NCI-H446 (cell line): ENCODE measurements around the gene CDS2.
"Not testable (repeated sequence)": the region's sequence is repeated elsewhere in the genome, so short reads cannot be mapped to it uniquely, and the experiment has no call there.

Source experiments
- DNase-seq, 2 experiments: peaks; one replicate each; lab custom pipeline; 2025; lab: John Stamatoyannopoulos, UW

Gene CDS2

GRCh38 chr20:5126512-5127203 lies at the start of gene CDS2:
TSS of gene CDS2 (plus strand) at chr20:5127008. CDS start at chr20:5127093, 85 bp downstream.
- peak; percentile 98 to 99 for DNase-seq

- no peak for DNase-seq
Measured at GRCh38 chr20:5077761-5078387, 48.9 kb upstream of the CDS2 start.

GRCh38 chr20:5078399-5078958 lies 48.3 kb upstream of the CDS2 start:
- DNase-seq = no peak

- no peak for DNase-seq
Measured at GRCh38 chr20:5080384-5080877, 46.4 kb upstream of the CDS2 start.

GRCh38 chr20:5085380-5085779 lies 41.4 kb upstream of the CDS2 start:
- DNase-seq = no peak

GRCh38 chr20:5088688-5089087 lies 38.1 kb upstream of the CDS2 start:
- DNase-seq = no peak

GRCh38 chr20:5090191-5090590 lies 36.6 kb upstream of the CDS2 start:
- no peak for DNase-seq

- no peak for DNase-seq
Measured at GRCh38 chr20:5091902-5092301, 34.9 kb upstream of the CDS2 start.

- DNase-seq = no peak
Measured at GRCh38 chr20:5092765-5093339, 34.0 kb upstream of the CDS2 start.

GRCh38 chr20:5095454-5095853 lies 31.4 kb upstream of the CDS2 start:
- DNase-seq = no peak

GRCh38 chr20:5095931-5096330 lies 30.9 kb upstream of the CDS2 start:
- peak; percentile 40 to 74 for DNase-seq

- no peak for DNase-seq
Measured at GRCh38 chr20:5096463-5096862, 30.3 kb upstream of the CDS2 start.

- not testable (repeated sequence) for DNase-seq
Measured at GRCh38 chr20:5099009-5099408, 27.8 kb upstream of the CDS2 start.

- not testable (repeated sequence) for DNase-seq
Measured at GRCh38 chr20:5099909-5100308, 26.9 kb upstream of the CDS2 start.

- DNase-seq = peak; percentile 43 to 61
Measured at GRCh38 chr20:5100684-5101347, 26.0 kb upstream of the CDS2 start.

GRCh38 chr20:5104479-5104878 lies 22.3 kb upstream of the CDS2 start:
- DNase-seq = no peak

GRCh38 chr20:5109276-5109675 lies 17.5 kb upstream of the CDS2 start:
- no peak for DNase-seq

- DNase-seq = no peak
Measured at GRCh38 chr20:5113615-5113986, 13.2 kb upstream of the CDS2 start.

GRCh38 chr20:5114403-5114802 lies 12.4 kb upstream of the CDS2 start:
- DNase-seq = no peak

- no peak for DNase-seq
Measured at GRCh38 chr20:5116875-5117274, 9.9 kb upstream of the CDS2 start.

GRCh38 chr20:5118220-5119142 lies 8.3 kb upstream of the CDS2 start:
- no peak for DNase-seq

- DNase-seq = no peak
Measured at GRCh38 chr20:5119143-5119434, 7.7 kb upstream of the CDS2 start.
